GM18520 (cell line): ENCODE measurements around the gene SCD5.

Source experiments
- ATAC-seq: cut with Tn5 transposase; IDR thresholded peaks from one replicate; pipeline ENCODE4 v1.9.1; 2021; ENCODE audit not compliant: unreplicated experiment

The SCD5 gene

DNA sequence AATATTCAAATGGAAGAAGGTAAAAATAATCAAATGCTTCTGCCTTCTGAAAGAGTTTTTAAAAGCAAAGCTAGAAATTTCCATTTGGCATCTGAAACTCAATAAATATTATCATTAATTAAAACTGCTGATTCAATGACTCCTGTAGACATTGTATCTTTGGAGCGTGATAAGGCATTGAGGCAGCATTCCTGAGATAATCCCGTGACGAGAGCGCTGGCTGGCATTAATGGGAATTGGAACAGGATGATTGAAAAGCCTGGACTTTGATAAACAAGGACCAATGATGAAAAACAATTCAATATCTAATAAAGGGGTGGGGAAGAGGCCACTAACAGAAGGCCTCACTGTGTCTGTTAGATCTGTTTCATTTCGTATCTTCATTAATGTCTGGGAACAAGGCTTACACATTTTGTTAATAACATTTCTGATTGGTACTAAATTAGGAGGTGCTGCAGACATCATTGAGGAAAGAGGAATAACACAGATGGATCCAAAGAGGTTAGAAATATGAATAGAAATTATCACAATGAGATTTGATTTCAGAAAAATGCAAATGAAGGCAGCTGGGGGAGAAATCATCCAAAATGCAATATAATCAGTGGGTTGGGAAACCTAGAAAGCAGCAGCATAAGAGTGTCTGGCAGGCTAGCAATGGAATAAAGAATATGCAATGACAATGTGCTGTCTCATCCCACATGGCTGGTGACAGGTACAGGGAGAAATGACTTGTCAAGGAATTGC is 102.3 kb downstream of the SCD5 start:
- ATAC-seq, result no peak

DNA sequence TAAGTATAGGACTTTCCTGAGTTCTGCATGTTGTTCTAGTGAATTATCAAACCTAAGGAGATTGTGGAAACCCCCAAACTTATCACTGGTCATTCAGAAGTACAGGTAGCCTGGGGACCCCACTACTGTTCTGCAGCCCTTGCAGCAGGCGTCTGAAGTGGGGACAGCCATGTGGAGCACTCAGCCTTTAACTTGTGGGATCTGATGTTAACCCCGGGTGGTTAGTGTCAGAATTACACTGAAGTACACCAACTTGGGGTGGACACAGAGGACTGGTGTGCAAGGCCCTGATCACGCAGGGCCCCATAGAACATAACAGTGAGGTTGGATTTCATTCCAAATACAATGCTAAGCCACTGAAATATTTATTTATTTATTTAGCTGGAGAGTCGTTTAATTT is 103.7 kb downstream of the SCD5 start:
- ATAC-seq, result no peak

- no peak for ATAC-seq
Measured at GRCh38 chr4:82694046-82694445, 104.5 kb downstream of the SCD5 start.

DNA sequence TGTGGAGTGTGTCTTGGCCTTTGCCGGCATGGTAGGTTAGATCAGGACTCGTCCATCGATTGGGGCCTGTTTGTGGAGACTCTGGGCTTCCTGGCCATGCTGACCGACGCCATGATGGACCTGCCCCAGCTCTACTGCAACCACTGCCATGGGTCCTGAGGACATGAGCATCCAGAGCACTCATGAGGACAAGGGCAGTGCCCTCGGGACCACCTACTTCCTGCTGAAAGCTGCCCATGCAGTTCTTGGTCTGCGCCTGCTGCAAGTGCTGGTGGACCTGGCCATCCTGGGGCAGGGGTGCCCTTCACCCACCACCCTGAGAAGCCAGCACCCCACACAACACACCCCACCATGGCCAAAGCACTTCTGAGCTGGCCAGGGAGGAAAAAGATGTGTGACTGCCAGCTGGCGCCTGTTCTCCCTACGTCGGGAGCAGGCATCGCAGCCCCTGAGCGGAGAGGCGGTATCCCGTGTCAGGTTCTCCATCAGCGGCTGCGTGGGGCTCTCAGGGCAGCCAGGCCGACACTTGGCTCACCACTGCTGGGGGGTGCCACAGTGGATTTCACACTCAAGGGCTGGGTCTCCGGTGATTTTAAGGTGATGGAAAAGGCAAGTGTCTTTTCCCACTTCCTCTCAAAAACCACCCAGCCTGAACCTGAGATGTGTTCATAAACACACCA is 106.4 kb downstream of the SCD5 start:
- ATAC-seq, result no peak

GRCh38 chr4:82691431-82691830 is 107.2 kb downstream of the SCD5 start:
- no peak for ATAC-seq

DNA sequence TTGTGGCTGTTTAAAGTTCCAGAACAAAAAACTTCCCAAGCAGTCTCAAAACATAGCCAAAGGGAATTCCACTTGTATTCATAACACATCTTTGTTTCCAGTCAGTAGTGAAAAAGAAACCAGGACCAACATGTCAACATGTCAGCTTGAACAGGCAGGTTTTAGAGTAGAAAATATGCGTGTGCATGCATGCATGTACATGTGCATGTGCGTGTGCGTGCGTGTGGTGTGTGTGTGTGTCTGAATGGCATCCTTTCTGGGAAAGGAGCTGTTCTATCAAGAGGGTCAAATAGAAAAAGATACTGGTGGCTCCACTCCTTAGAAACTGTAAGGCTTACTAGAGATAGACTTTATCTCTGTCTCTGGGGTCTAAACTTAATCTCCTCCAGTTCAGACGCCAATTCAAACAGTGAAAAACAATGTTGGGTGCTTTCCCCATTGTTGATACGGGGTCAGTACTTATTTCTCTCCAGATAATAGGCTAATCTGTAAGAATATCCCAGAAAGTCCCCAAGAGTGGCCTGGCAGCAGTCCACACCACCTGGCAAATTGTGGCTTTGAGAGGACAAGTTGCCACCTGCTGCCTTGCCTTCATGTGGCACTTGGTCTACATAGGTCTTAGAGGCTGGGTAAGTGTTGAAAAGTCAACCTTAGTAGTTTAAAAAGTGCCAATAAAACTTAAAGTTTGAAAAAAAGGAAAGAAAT is 110.4 kb downstream of the SCD5 start:
- ATAC-seq, result no peak

- ATAC-seq, result no peak
Measured at GRCh38 chr4:82687531-82687930, 111.1 kb downstream of the SCD5 start.

GRCh38 chr4:82681754-82682153 is 116.8 kb downstream of the SCD5 start:
- ATAC-seq, result no peak

GRCh38 chr4:82680834-82681233 is 117.8 kb downstream of the SCD5 start:
- no peak for ATAC-seq

DNA sequence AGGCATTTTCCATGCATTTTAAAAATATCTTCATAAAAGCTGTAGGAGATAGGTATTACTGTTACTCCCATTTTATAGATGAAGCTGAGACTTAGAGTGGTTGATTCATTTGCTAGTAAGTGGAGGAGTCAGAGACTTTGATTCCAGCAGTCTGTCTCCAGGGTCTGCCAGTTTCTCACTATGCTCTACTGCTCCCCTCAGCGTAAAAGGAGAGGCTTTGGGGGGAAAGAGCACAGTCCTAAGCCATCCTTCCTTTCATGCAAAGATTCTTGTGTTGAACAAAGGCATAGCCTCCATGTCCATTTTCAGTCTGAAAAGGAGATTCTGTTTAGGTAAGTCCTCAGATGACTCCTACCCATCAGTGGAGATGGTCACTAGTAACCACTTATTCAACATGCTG is 119.1 kb downstream of the SCD5 start:
- no peak for ATAC-seq

DNA sequence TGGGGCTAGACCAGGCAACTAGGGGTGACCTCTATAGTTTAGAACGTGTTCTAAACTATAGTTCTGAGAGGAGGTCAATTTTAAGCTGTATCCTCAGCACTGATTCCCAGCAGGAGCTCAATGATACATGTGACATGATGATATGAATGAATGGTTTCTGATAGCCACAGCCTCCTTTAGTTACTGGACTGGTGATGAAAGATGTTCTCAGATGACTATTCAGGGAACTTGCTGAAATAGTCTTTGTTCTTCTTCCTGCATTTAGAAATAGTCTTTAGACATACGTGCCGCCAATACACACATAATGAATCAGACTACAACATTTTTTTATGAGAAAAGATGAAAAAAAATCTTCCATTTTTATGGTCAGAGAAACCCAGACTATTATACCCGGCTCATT is 120.5 kb downstream of the SCD5 start:
- ATAC-seq, result no peak

- no peak for ATAC-seq
Measured at GRCh38 chr4:82677327-82677726, 121.3 kb downstream of the SCD5 start.

GRCh38 chr4:82667761-82668480 is 130.7 kb downstream of the SCD5 start:
- no peak for ATAC-seq

GRCh38 chr4:82666970-82667665 is 131.5 kb downstream of the SCD5 start:
- no peak for ATAC-seq

GRCh38 chr4:82661181-82661992 is 137.2 kb downstream of the SCD5 start:
- no peak for ATAC-seq

GRCh38 chr4:82652062-82652461 is 146.5 kb downstream of the SCD5 start:
- ATAC-seq, result no peak

GRCh38 chr4:82650868-82651267 is 147.7 kb downstream of the SCD5 start:
- ATAC-seq, result no peak

DNA sequence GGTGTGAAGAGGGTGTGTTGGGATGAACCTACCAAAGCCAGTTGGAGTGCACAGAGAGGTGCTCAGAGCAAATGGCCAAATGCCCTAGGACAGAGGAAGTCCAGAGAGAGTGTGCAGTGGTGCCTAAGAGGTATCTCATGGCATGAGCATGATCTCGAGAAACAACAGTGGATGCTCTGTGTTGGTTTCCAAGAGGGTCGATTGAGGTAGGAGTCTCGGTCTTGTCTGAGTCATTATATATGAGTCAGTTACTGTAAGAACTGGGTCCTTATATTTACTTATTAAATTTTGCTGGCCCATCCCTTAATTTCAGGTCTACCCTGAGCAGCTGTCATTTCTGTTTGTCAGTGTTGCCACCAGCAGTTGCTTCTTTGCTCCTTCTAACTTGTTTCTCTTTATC is 150.2 kb downstream of the SCD5 start:
- ATAC-seq, result no peak

DNA sequence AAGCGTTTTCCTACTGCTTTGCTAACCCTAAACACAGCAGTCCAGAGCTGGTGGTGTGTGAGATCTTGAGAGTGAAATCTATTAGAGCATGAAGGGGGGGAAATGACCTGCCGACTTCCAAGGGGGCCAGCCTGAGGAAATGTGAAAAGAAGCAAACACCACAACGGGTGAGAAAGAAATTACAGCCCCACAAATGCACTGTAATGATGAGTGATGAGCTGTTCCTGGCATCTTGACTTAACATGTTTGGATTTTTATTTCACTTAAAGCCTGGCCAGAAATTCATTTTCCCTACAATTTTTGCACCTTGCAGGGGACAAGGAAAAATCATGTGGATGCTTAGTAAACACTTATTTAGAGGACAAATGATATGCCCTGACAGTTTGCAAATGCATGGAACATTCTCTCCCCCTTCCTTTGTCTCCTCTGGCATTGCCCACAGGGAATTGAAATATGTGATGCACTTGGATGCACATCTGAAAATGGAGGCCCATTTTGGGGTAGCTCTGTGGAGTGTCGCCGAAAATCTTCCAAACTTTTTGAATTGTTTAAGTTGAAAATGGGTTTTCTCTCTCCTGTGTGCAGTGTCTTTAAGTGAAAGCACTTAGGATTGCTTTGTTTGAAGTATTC is 152.5 kb downstream of the SCD5 start:
- ATAC-seq, result no peak

- no peak for ATAC-seq
Measured at GRCh38 chr4:82644734-82645126, 153.9 kb downstream of the SCD5 start.
